Fibroblast of skin of scalp (primary cell): ENCODE data around the gene LDAF1.

Experiments
- DNase-seq: peaks from one replicate; pipeline ENCODE4 v3.0.0-alpha.2; 2013

Gene LDAF1

GRCh38 chr16:21197112-21197511 is 38.6 kb downstream of the LDAF1 start:
- no peak for DNase-seq

- no peak for DNase-seq
Observed at GRCh38 chr16:21197621-21198020, 39.1 kb downstream of the LDAF1 start.

DNA sequence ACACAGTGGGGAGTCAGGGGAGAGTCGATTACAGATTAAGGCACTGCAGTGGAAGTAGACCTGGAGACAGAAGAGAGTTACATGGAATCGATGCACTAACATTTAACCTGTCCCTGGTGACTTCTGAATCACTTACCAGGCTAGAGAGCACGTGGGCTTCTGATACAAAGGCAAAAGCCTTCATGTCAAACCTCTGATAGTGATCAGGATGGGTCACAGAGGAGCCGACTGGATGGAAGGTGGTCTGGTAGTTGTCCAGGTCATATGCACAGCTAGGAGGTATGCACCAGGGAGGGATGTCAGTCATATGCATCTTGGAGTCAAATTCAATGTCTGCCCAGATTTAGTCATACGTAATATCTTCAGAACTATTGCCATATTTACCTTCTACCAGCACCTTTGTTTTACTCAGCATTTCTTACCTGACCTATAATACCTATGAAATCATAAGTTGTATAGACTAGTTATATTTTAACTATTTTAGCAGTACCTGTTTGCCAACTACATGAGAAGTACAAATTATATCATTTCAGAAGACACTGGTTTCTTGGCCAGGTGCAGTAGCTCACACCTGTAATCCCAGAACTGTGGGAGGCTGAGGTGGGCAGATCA is 41.2 kb downstream of the LDAF1 start:
- DNase-seq = no peak

DNA sequence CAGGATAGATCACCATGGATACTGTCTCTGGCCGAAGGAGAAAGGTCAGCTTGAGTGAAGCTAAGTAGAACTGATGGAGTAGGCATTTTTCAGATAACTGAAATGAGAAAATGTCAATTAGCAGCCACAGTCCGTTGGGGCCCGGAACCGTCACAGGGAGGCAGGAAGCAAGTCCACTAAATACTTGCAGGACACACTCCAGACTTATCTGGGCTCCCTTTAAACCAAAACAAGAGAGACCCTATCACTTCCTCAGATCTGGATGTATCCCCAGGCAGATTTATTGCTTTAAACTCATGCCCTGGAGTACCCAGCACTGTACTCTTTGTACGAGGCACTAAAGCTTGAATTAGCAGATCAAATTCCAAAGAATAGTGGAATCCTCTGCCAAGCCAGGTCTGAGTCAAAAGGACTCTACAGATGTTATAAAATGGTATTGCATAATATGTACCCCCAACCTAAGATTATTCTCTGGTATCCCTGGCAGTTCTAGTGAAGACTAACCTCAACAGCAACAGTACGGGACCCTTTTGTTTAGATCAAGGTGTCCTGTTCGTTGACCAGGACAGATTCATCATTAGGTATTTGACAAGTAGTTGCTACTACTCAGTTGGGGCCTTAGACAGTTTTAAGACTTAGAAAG is 44.8 kb downstream of the LDAF1 start:
- no peak for DNase-seq

DNA sequence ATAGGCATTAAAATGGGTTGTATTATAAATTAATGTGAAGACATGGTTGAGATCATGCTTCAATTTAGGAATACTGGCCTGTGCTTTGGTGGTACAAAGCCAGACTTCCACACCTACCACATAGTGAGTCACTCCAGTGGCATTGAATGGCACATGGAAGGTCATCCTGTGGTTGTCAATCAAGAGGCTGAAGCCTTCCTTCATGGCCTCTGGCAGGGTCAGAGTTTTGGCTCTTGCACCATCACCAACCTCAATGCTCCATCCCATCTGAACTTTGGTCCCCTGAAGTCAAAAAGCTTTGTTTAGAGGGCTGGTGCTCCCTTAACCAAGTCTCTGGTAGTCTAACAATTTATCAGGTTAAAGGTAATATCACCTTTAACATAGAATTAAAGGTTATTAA is 46.8 kb downstream of the LDAF1 start:
- no peak for DNase-seq

DNA sequence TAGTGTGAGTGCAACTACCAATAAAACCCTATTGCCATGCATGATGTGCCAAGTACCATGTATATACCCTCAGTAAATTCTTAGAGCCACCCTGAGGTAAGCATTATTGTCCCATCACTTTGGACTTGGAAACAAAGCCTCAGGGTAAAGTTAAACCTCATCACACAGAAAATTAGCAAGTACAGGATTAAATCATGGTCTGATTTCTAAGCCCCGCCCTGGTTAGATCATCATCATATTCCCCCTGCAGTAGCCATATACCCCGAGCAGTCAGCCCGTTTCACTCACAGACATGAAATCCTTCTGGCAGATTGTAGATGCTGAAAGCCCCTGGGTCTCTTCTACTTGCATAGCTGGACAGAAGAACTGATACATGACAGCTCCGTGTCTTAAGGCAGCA is 48.1 kb downstream of the LDAF1 start:
- no peak for DNase-seq

GRCh38 chr16:21208446-21209230 is 50.2 kb downstream of the LDAF1 start:
- DNase-seq = no peak

- no peak for DNase-seq
Observed at GRCh38 chr16:21211486-21211885, 53.0 kb downstream of the LDAF1 start, which contains the start of gene ZP2. Gene ZP2 (minus strand): TSS chr16:21211574. CDS start chr16:21211547, 27 bp downstream.

DNA sequence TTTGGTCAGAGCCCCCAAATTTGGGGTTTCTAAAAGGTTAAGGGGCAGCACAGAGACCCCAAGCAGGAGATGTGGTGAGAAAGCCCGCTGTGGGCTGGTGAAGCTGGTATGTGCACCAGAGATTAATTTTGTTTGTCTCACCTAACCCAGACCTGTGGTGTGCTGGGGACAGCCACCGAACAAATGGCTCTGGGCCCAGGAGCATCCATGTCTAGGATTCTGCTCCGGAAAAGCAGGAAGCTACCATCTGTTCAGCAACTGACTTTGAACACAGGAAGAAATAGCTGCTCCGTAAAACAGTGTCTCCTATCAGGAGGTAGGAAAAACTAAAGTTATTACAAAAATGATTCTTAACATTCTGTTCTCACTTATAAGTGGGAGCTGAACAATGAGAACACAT is 55.6 kb downstream of the LDAF1 start:
- DNase-seq = no peak

DNA sequence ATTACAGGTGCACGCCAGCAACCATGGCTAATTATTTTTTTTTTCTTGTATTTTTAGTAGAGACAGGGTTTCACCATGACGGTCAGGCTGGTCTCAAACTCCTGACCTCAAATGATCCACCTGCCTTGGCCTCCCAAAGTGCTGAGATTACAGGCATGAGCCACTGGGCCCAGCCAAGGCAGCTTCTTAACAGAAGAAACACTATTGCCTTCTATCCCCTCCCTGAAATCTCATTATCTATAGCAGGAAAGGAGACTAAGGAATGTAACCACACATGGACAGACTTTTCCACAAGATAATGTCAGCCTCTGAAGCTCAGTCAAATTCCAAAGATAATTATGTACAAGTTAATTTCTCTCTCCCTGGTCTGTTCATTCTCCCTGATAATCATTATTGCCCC is 58.6 kb downstream of the LDAF1 start:
- DNase-seq = no peak

DNA sequence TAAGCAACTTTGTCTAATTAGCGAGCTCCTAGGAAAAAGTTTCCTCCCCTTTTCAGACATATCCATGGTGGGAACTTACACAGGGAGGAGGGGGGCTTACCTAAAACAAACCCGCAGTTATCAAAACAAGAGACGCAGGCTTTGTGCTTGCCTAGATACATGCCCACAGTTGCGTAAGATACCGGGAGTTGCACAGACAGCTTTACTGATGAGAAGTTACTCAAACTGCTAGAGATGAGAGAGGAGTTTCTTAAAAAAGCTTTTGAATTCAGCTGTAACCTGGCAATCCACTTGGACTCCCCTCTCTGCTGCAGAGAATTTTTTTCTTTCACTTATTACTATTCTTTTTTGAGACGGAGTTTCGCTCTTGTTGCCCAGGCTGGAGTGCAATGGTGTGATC is 59.7 kb downstream of the LDAF1 start:
- no peak for DNase-seq

DNA sequence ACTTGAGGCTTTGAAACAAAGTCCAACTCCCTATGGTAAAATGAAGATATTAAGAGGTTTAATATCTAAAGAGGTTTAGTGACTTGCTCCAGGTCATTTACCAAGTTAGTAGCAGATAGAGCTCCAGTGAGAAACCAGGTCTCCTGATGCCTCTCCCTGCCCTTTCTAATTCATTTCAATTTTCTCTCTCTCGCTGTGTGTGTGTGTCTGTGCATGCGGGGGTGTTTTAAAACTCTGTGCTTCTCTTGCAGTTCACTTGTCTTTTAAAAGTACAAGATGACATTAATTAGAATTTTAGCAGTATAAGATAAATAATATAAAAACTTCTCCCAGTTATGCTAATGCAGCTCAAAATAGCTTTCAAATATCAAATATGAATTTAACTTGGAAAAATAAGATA is 61.1 kb downstream of the LDAF1 start:
- DNase-seq = no peak

- DNase-seq = no peak
Observed at GRCh38 chr16:21222495-21223337, 64.2 kb downstream of the LDAF1 start.

DNA sequence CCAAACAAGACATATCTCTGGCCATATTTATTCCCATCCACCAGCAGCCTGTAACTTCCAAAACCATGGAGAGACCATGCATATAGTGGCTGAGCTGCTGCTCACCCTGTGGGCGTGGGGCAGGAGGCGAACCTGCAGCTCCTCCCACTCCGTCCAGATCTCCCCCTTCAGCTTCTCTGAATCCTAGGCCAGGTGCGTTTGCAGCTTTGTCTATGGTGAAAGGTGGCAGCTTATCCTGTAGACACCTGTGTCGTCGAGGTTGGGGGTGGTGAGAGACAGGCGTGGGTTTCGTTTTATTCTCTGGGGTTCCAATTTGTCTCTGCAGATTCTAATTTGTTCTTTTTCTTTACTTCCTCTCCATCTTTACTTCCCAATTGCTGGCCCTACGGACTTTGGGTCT is 65.3 kb downstream of the LDAF1 start:
- DNase-seq = no peak

DNA sequence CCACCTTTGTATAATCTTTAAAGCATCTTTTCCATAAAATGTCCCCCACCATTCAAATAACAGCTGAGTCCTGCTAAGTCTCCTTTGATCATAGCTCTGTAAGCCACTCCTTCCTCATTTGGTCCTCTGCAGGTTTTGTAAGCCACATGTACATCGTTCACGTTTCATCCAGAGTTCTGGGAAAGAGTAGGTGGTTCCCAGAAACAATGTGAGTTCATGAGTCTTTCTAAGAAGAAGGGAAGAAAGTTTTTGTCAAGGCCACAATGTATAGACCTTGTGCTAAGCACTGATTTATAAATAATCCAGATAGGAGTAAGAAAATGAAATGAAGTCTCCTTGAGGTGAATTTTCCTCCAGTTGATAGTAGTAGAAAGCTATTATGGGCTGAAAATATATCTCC is 66.3 kb downstream of the LDAF1 start:
- DNase-seq = no peak

- DNase-seq = no peak
Observed at GRCh38 chr16:21226749-21227148, 68.3 kb downstream of the LDAF1 start.

DNA sequence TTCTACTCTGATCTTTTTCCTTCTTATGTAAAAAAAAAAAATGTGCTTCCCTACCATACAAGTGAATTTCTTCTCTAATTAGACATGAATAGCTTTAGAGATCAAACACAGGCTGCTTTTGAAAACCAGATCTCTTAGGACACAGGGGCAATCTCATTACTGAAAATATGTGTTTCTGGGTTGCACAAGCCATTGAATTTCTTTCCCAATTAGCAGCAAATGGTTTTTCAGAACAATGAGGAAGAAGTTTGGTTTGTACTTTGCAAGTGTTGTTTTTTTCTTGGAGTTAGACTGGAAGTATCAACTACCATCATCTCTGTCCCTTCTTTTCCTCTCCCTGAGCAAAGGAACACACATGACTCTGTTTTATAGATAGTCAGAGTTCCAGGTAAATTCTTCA is 69.4 kb downstream of the LDAF1 start:
- DNase-seq = no peak

DNA sequence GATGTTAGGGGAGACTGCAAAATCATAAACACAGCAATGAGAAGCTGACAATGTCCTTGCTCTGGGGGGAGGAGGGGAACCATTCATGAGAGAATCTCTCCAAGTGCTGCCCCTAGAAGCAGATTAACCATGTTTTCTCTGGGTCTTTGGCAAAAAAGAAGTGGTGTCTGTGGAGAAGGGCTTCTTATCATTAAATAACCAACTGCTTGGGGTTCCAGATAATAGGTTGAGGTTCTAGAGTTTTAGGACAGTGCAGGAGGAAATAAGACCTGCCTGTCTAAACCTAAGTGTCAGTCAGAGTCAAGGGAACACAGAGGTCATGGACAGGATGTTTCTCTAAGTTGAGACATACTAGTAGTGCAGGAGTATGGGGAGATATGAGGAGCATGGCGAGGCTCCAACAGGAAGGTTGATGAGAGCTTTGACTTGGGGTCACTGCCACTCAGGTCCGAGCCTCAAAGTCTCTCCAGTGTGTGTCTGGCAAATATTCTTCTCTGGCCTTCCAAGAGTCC is 69.9 kb downstream of the LDAF1 start:
- no peak for DNase-seq
